HG02798 (cell line): ENCODE data around the gene SPATC1L.

ENCODE experiments used
- ATAC-seq: cut with Tn5 transposase; IDR thresholded peaks from one replicate; pipeline ENCODE4 v1.9.1; 2021; ENCODE audit warnings: mild to moderate bottlenecking; ENCODE audit not compliant: unreplicated experiment, poor library complexity

The SPATC1L gene

DNA sequence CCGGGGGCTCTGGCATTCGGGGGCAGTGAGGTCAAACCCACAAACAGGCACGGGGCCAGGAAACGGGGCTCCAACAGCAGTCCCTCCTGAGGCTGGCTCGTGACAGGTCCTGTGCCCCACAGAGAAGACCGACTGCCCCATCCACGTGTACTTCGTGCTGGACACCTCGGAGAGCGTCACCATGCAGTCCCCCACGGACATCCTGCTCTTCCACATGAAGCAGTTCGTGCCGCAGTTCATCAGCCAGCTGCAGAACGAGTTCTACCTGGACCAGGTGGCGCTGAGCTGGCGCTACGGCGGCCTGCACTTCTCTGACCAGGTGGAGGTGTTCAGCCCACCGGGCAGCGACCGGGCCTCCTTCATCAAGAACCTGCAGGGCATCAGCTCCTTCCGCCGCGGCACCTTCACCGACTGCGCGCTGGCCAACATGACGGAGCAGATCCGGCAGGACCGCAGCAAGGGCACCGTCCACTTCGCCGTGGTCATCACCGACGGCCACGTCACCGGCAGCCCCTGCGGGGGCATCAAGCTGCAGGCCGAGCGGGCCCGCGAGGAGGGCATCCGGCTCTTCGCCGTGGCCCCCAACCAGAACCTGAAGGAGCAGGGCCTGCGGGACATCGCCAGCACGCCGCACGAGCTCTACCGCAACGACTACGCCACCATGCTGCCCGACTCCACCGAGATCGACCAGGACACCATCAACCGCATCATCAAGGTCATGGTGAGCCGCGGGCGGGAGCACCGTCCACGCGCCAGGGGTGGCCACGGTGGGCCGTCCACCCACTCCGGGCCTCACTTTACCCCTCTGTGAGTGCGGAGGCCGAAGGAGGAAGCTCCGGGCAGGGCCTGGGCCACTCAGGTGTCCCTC lies 72.2 kb downstream of the SPATC1L start:
- no peak for ATAC-seq

DNA sequence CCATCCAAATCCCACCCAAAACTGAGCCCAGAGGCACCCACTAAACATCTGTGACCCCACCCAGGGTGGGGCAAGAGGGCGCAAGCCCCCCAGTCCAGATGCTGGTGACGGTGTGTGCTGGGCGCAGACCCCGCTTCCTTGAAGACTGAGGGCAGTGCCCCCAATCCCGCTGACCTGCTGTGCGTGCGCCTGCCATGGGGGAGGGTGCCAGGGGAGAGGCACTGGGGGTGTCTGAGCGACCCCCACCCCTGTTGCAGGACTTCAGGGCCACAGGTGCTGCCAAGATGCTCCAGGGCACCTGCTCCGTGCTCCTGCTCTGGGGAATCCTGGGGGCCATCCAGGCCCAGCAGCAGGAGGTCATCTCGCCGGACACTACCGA lies 73.1 kb downstream of the SPATC1L start:
- ATAC-seq, result no peak
